IMR-90 (cell line): Measurements from ENCODE around the gene CD177. TPM values are rescaled to one million over a fixed set of nuclear protein-coding genes. Genes with fewer than 3 reads are reported as not detected.

Experiments used
- ATAC-seq: fragments of 200-7000 bp; cut with Tn5 transposase; 2 replicates; pipeline ENCODE4 v1.9.1; 2020; ENCODE audit warnings: low read depth, mild to moderate bottlenecking, moderate library complexity
- BruUV-seq: library from RNA; stranded (reverse); fragments of 400-500 nt; replicated peaks from 2 replicates; lab custom pipeline; 2021; lab: Mats Ljungman, UMichigan
- CTCF ChIA-PET: fragments of 300-600 bp; formaldehyde crosslinking; extraction: SDS; loops from one replicate; lab custom pipeline; 2021; ENCODE audit warnings: antibody characterized with exemption; lab: Yijun Ruan, JAX
- POLR2A ChIA-PET: fragments of 300-600 bp; sonication (Branson Sonifier 250); formaldehyde crosslinking; loops from one replicate; lab custom pipeline; 2022; ENCODE audit warnings: antibody characterized with exemption; ENCODE audit not compliant: unreplicated experiment; lab: Charles Lee
- DNase-seq: peaks from one replicate; pipeline ENCODE4 v3.0.0; 2013
- H2AFZ ChIP-seq: replicated peaks from 2 replicates; pipeline ENCODE3; 2013; ENCODE audit warnings: low read length, mild to moderate bottlenecking; ENCODE audit not compliant: poor library complexity
- H2AK5ac ChIP-seq: 2 replicates; pipeline ENCODE4 v1.6.1; 2013; ENCODE audit warnings: low read depth, low read length, inconsistent platforms
- H2AK9ac ChIP-seq: replicated peaks from 2 replicates; pipeline ENCODE3; 2013; ENCODE audit warnings: mild to moderate bottlenecking, low read depth, low read length, moderate library complexity; ENCODE audit not compliant: poor library complexity
- H2BK120ac ChIP-seq: 2 replicates; pipeline ENCODE4 v1.6.1; 2013; ENCODE audit warnings: low read depth, low read length, inconsistent platforms
- H2BK15ac ChIP-seq: 3 replicates; pipeline ENCODE4 v1.6.1; 2013; ENCODE audit warnings: low read depth, low read length, inconsistent platforms
- H2BK20ac ChIP-seq: 2 replicates; pipeline ENCODE4 v1.6.1; 2013; ENCODE audit warnings: low read depth, mild to moderate bottlenecking, inconsistent platforms, low read length, moderate library complexity
- H2BK5ac ChIP-seq: 2 replicates; pipeline ENCODE4 v1.6.1; 2013; ENCODE audit warnings: mild to moderate bottlenecking, low read depth, low read length, inconsistent platforms; ENCODE audit not compliant: poor library complexity, severe bottlenecking
- H3K14ac ChIP-seq: replicated peaks from 2 replicates; pipeline ENCODE4 v1.6.1; 2013; ENCODE audit warnings: low read depth, low read length, inconsistent platforms
- H3K18ac ChIP-seq: 2 replicates; pipeline ENCODE4 v1.6.1; 2013; ENCODE audit warnings: low read depth, low read length, control low read depth
- H3K23ac ChIP-seq: 2 replicates; pipeline ENCODE4 v1.6.1; 2013; ENCODE audit warnings: low read depth, low read length, inconsistent platforms
- H3K27ac ChIP-seq: 2 replicates; pipeline ENCODE4 v1.5.1; 2013; ENCODE audit warnings: mild to moderate bottlenecking, control low read depth, low read length; ENCODE audit not compliant: insufficient read depth
- H3K27me3 ChIP-seq: 2 replicates; pipeline ENCODE4 v1.6.1; 2013; ENCODE audit warnings: low read length; ENCODE audit not compliant: control insufficient read depth, insufficient read depth
- H3K36me3 ChIP-seq: 2 replicates; pipeline ENCODE4 v1.6.1; 2013; ENCODE audit warnings: low read length, mixed read lengths; ENCODE audit not compliant: control insufficient read depth, insufficient read depth
- H3K4ac ChIP-seq: 2 replicates; pipeline ENCODE4 v1.6.1; 2013; ENCODE audit warnings: low read depth, low read length, inconsistent platforms
- H3K4me1 ChIP-seq: 2 replicates; pipeline ENCODE4 v1.6.1; 2013; ENCODE audit warnings: low read length, mixed read lengths; ENCODE audit not compliant: control insufficient read depth, insufficient read depth
- H3K4me2 ChIP-seq: 2 replicates; pipeline ENCODE4 v1.6.1; 2013; ENCODE audit warnings: low read depth, mild to moderate bottlenecking, control low read depth, low read length, moderate library complexity
- H3K4me3 ChIP-seq: 2 replicates; pipeline ENCODE4 v1.5.1; 2013; ENCODE audit warnings: low read depth, mild to moderate bottlenecking, control low read depth, low read length, moderate library complexity; ENCODE audit not compliant: insufficient read depth
- H3K56ac ChIP-seq: 2 replicates; pipeline ENCODE4 v1.6.1; 2013; ENCODE audit warnings: low read length, inconsistent platforms; ENCODE audit not compliant: insufficient read depth; ENCODE audit errors: extremely low read depth
- H3K79me1 ChIP-seq, 2 experiments: 2 replicates each; pipeline ENCODE4 v1.6.1; 2013; ENCODE audit warnings: low read length in 2 of 2, inconsistent platforms in 1 of 2, low read depth in 1 of 2
- H3K9ac ChIP-seq: 2 replicates; pipeline ENCODE4 v1.6.1; 2013; ENCODE audit warnings: low read depth, low read length, control low read depth
- H3K9me1 ChIP-seq: 2 replicates; pipeline ENCODE4 v1.6.1; 2013; ENCODE audit warnings: low read length, inconsistent platforms; ENCODE audit not compliant: insufficient read depth
- H3K9me3 ChIP-seq: 2 replicates; pipeline ENCODE4 v1.6.1; 2013; ENCODE audit warnings: low read length; ENCODE audit not compliant: control insufficient read depth, insufficient read depth
- H4K20me1 ChIP-seq: 2 replicates; pipeline ENCODE4 v1.6.1; 2013; ENCODE audit warnings: low read length, inconsistent platforms; ENCODE audit not compliant: insufficient read depth
- H4K5ac ChIP-seq: 2 replicates; pipeline ENCODE4 v1.6.1; 2013; ENCODE audit warnings: mild to moderate bottlenecking, low read depth, low read length, control low read depth
- H4K8ac ChIP-seq, 2 experiments: 2 replicates each; pipeline ENCODE4 v1.6.1; 2013; ENCODE audit warnings: low read depth in 2 of 2, low read length in 2 of 2, control low read depth in 1 of 2, inconsistent platforms in 1 of 2
- H4K91ac ChIP-seq: 2 replicates; pipeline ENCODE4 v1.6.1; 2013; ENCODE audit warnings: low read depth, low read length, inconsistent platforms; ENCODE audit not compliant: insufficient read depth
- MAZ ChIP-seq: IDR thresholded peaks from 2 replicates; pipeline ENCODE4 v1.6.1; 2012; ENCODE audit warnings: low read depth, mild to moderate bottlenecking, low read length, improper control_type of control experiment, moderate library complexity, borderline replicate concordance
- RCOR1 ChIP-seq: IDR thresholded peaks from 2 replicates; pipeline ENCODE4 v1.6.1; 2012; ENCODE audit warnings: mild to moderate bottlenecking, low read length, improper control_type of control experiment; ENCODE audit not compliant: insufficient replicate concordance
- SMC3 ChIP-seq: fragments of 150-350 bp; IDR thresholded peaks from 2 replicates; pipeline ENCODE4 v1.6.1; 2016; ENCODE audit warnings: low read depth, mild to moderate bottlenecking, antibody characterized with exemption, low read length, moderate library complexity
- WGBS, 2 experiments: methylation state at CpG; one replicate each; pipeline versions ENCODE4 v1.1.5 to v1.1.7; 2013; ENCODE audit warnings: missing lambda C conversion rate in 2 of 2; ENCODE audit not compliant: insufficient read length in 1 of 2; ENCODE audit errors: extremely low coverage in 2 of 2; 5-methylcytosine and 5-hydroxymethylcytosine counted together
- dilution Hi-C: fragments of 300-500 bp; cut with HindIII; formaldehyde crosslinking; loops from one replicate; pipeline ENCODE4 v1.14.3; 2018; ENCODE audit warnings: low sequenced_read_pairs; ENCODE audit not compliant: unreplicated experiment
- in situ Hi-C: fragments of 300-500 bp; cut with MboI; formaldehyde crosslinking; loops from 3 replicates; pipeline ENCODE4 v1.14.3; 2019; ENCODE audit warnings: low sequenced_read_pairs, inconsistent platforms, mixed read lengths
- intact Hi-C: fragments of 100-400 bp; cut with micrococcal nuclease; formaldehyde crosslinking; loops from 2 replicates; pipeline ENCODE4 v1.10.0; 2022
- polyA plus RNA-seq, 3 experiments: library from polyadenylated mRNA; depleted of rRNA; stranded (reverse); fragments of >200 nt; gene quantifications; 2 replicates each; pipeline ENCODE4 v1.2.3, GENCODE V29; 2012; ENCODE audit warnings: low replicate concordance in 1 of 3
- total RNA-seq: library from RNA; depleted of rRNA; stranded (reverse); fragments of >200 nt; gene quantifications from 2 replicates; pipeline ENCODE4 v1.2.3, GENCODE V29; 2012

The CD177 gene
- total and polyA plus RNA-seq, 2 of the 4 experiments (the other 2 are of a cell fraction), result 0.14 TPM; not detected in 1

DNA sequence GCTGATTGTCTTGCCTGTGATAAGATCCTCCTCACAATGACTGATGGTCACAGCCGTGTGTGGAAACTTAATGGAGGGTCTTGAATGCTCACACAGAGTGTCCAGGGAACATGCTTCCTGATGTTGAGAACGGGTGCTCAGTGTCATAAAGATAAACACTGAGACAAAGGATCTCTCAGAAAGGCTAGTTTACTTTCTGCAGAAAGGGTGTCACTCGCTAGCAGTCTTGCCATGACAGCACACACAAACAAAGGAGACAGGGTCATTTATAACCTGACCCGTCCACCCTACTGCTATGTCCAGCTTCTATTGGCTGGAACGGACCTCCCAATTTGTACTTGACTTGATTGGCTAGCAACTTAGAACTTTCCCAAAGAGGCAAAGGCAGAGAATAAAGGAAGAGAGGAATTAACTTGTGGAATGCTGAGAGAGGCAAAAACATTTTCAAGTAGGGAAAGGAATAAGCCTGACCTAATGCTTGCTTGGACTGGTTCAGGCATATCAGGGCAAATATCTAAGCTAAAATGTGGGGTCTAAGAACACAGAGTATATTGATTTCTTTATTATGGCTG lies 45.2 kb upstream of the CD177 start:
- no peak overlapping the region for H3K18ac ChIP-seq
- no peak for TF ChIP-seq RCOR1
- no peak for TF ChIP-seq MAZ
- no peak for TF ChIP-seq SMC3
- no TSS peak for BruUV-seq

More for the DNA sequence above, 45.2 kb upstream of the CD177 start:
- Histone ChIP-seq H4K5ac (no peak overlapping the region), H2BK5ac (no peak overlapping the region), H3K4me2 (no peak overlapping the region), H3K27me3 (peaks cover 39% of the 10 kb centered on the region), H3K4me3 (no peak overlapping the region), H3K4ac (no peak overlapping the region), H3K14ac (no peak overlapping the region), H2AK5ac (no peak overlapping the region), H4K8ac (no peak overlapping the region), H3K23ac (no peak overlapping the region), H3K9me3 (peaks cover 13% of the 10 kb centered on the region), H3K27ac (no peak overlapping the region), H3K56ac (no peak overlapping the region), H3K9ac (no peak overlapping the region), H2BK20ac (no peak overlapping the region), H3K4me1 (no peaks in the 10 kb centered on the region), H2BK120ac (no peak overlapping the region), H2AFZ (peak overlapping the region; percentile 41), H2AK9ac (no peak overlapping the region), H4K20me1 (no peaks in the 10 kb centered on the region), H2BK15ac (no peak overlapping the region), H3K79me1 (no peaks in the 10 kb centered on the region), H4K91ac (no peak overlapping the region), H3K9me1 (no peaks in the 10 kb centered on the region), H3K36me3 (no peaks in the 10 kb centered on the region)
- WGBS, 2 experiments, result no CpG with 5 or more reads among the region's 5 CpGs
- ChIA-PET CTCF (interaction anchor here (1.1 kb wide), 1 partner anchor 25 kb away, joined by 3 read pairs; no protein-coding TSS in a partner anchor), POLR2A (no interaction called here)
- no peak for ATAC-seq
- no peak for DNase-seq
- dilution Hi-C loops, result no loop called here
- intact Hi-C loops, result no loop called here
- in situ Hi-C loops, result no loop called here
